AG10803 (cell line): Measurements from ENCODE around the gene KLF6.

Experiments used
- DNase-seq: peaks from one replicate; pipeline ENCODE4 v3.0.0; 2010; ENCODE audit warnings: low read depth
- H3K4me3 ChIP-seq: 2 replicates; pipeline ENCODE4 v1.5.1; 2011; ENCODE audit warnings: mild to moderate bottlenecking, low read length, control low read depth
- CTCF ChIP-seq: conservative IDR thresholded peaks from 2 replicates; pipeline ENCODE4 v1.5.1; 2011; ENCODE audit warnings: mild to moderate bottlenecking, low read length, control low read depth, inconsistent platforms

The KLF6 gene

GRCh38 chr10:3765146-3765545 lies 19.9 kb downstream of the KLF6 start:
- no peak for TF ChIP-seq CTCF
- H3K4me3 ChIP-seq = no peak overlapping the region
- peak; percentile 33 for DNase-seq

- H3K4me3 ChIP-seq = no peak overlapping the region
- TF ChIP-seq CTCF = no peak
- DNase-seq = no peak
Observed at GRCh38 chr10:3764626-3765112, 20.3 kb downstream of the KLF6 start.

GRCh38 chr10:3763852-3764625 lies 21.0 kb downstream of the KLF6 start:
- no peak for TF ChIP-seq CTCF
- peak; percentile 85 for DNase-seq
- H3K4me3 ChIP-seq = no peak overlapping the region

GRCh38 chr10:3763035-3763456 lies 22.0 kb downstream of the KLF6 start:
- peak; percentile 26 for DNase-seq
- H3K4me3 ChIP-seq = no peak overlapping the region
- no peak for TF ChIP-seq CTCF

GRCh38 chr10:3762309-3762708 lies 22.7 kb downstream of the KLF6 start:
- H3K4me3 ChIP-seq = no peak overlapping the region

GRCh38 chr10:3761904-3762303 lies 23.1 kb downstream of the KLF6 start:
- DNase-seq = no peak
- no peak overlapping the region for H3K4me3 ChIP-seq
- TF ChIP-seq CTCF = no peak

More at GRCh38 chr10:3762309-3762708, 22.7 kb downstream of the KLF6 start:
- TF ChIP-seq CTCF = no peak
- no peak for DNase-seq

GRCh38 chr10:3761021-3761686 lies 23.9 kb downstream of the KLF6 start:
- DNase-seq = no peak
- no peak for TF ChIP-seq CTCF
- no peak overlapping the region for H3K4me3 ChIP-seq
